Stimulated activated memory B cell treated with anti-CD40 and anti-IgM and Interleukin-4, amounts not matched to agents 10 μg/mL and 1 μg/mL and 100 μg/mL, for 72 hours (primary cell): ENCODE data around the gene EHD1.
"Not testable (repeated sequence)": the region's sequence is repeated elsewhere in the genome, so short reads cannot be mapped to it uniquely, and the experiment has no call there.

ENCODE experiments used
- ATAC-seq: fragments of 150-1000 bp; cut with Tn5 transposase; 2 replicates; pipeline ENCODE4 v1.10.0; 2021
- H3K27ac Mint-ChIP-seq: one replicate; pipeline ENCODE4 v1.8.0; 2022; ENCODE audit warnings: mild to moderate bottlenecking, mixed read lengths
- H3K27me3 Mint-ChIP-seq: one replicate; pipeline ENCODE4 v1.8.0; 2022; ENCODE audit warnings: mixed read lengths
- H3K36me3 Mint-ChIP-seq: one replicate; pipeline ENCODE4 v1.8.0; 2022; ENCODE audit warnings: mixed read lengths
- H3K4me1 Mint-ChIP-seq: one replicate; pipeline ENCODE4 v1.8.0; 2022; ENCODE audit warnings: mixed read lengths
- H3K4me3 Mint-ChIP-seq: one replicate; pipeline ENCODE4 v1.8.0; 2022; ENCODE audit warnings: mild to moderate bottlenecking, moderate library complexity, mixed read lengths
- H3K9me3 Mint-ChIP-seq: one replicate; pipeline ENCODE4 v1.8.0; 2022; ENCODE audit warnings: mixed read lengths

The EHD1 gene

GRCh38 chr11:64833198-64833502 is 45.3 kb downstream of the EHD1 start:
- H3K27ac Mint-ChIP-seq, result no peak overlapping the region
- no peaks in the 10 kb centered on the region for H3K9me3 Mint-ChIP-seq
- peaks cover 12% of the 10 kb centered on the region for H3K36me3 Mint-ChIP-seq
- no peaks in the 10 kb centered on the region for H3K27me3 Mint-ChIP-seq
- ATAC-seq, result no peak
- no peak overlapping the region for H3K4me3 Mint-ChIP-seq
- H3K4me1 Mint-ChIP-seq, result peaks cover 5% of the 10 kb centered on the region

- H3K27me3 Mint-ChIP-seq, result no peaks in the 10 kb centered on the region
- H3K27ac Mint-ChIP-seq, result no peak overlapping the region
- H3K4me3 Mint-ChIP-seq, result no peak overlapping the region
- peaks cover 5% of the 10 kb centered on the region for H3K4me1 Mint-ChIP-seq
- H3K36me3 Mint-ChIP-seq, result peaks cover 17% of the 10 kb centered on the region
- no peak for ATAC-seq
- no peaks in the 10 kb centered on the region for H3K9me3 Mint-ChIP-seq
Measured at GRCh38 chr11:64832467-64833197, 45.8 kb downstream of the EHD1 start.

- no peak overlapping the region for H3K27ac Mint-ChIP-seq
- H3K36me3 Mint-ChIP-seq, result peaks cover 23% of the 10 kb centered on the region
- no peak overlapping the region for H3K4me3 Mint-ChIP-seq
- no peaks in the 10 kb centered on the region for H3K9me3 Mint-ChIP-seq
- no peak for ATAC-seq
- no peaks in the 10 kb centered on the region for H3K27me3 Mint-ChIP-seq
- no peaks in the 10 kb centered on the region for H3K4me1 Mint-ChIP-seq
Measured at GRCh38 chr11:64831411-64831891, 47.0 kb downstream of the EHD1 start.

GRCh38 chr11:64829536-64830251 is 48.7 kb downstream of the EHD1 start:
- Mint-ChIP-seq H3K27me3 (no peaks in the 10 kb centered on the region), H3K36me3 (peaks cover 27% of the 10 kb centered on the region), H3K4me1 (no peaks in the 10 kb centered on the region), H3K4me3 (no peak overlapping the region), H3K9me3 (no peaks in the 10 kb centered on the region), H3K27ac (no peak overlapping the region)
- no peak for ATAC-seq

GRCh38 chr11:64827451-64827839 is 51.0 kb downstream of the EHD1 start:
- H3K27ac Mint-ChIP-seq, result no peak overlapping the region
- no peak overlapping the region for H3K4me3 Mint-ChIP-seq
- H3K36me3 Mint-ChIP-seq, result peaks cover 27% of the 10 kb centered on the region
- H3K9me3 Mint-ChIP-seq, result no peaks in the 10 kb centered on the region
- H3K4me1 Mint-ChIP-seq, result no peaks in the 10 kb centered on the region
- ATAC-seq, result no peak
- H3K27me3 Mint-ChIP-seq, result no peaks in the 10 kb centered on the region

- ATAC-seq, result no peak
- H3K27ac Mint-ChIP-seq, result no peak overlapping the region
- no peak overlapping the region for H3K4me3 Mint-ChIP-seq
- peaks cover 23% of the 10 kb centered on the region for H3K36me3 Mint-ChIP-seq
- H3K27me3 Mint-ChIP-seq, result no peaks in the 10 kb centered on the region
- no peaks in the 10 kb centered on the region for H3K9me3 Mint-ChIP-seq
- no peaks in the 10 kb centered on the region for H3K4me1 Mint-ChIP-seq
Measured at GRCh38 chr11:64826578-64827450, 51.6 kb downstream of the EHD1 start.

GRCh38 chr11:64826062-64826461 is 52.4 kb downstream of the EHD1 start:
- Mint-ChIP-seq H3K9me3 (no peaks in the 10 kb centered on the region), H3K36me3 (peaks cover 21% of the 10 kb centered on the region), H3K4me3 (no peak overlapping the region), H3K4me1 (no peaks in the 10 kb centered on the region), H3K27ac (no peak overlapping the region), H3K27me3 (no peaks in the 10 kb centered on the region)
- ATAC-seq, result no peak

- ATAC-seq, result no peak
- Mint-ChIP-seq H3K4me3 (no peak overlapping the region), H3K27ac (no peak overlapping the region), H3K27me3 (no peaks in the 10 kb centered on the region), H3K36me3 (peaks cover 15% of the 10 kb centered on the region), H3K4me1 (no peaks in the 10 kb centered on the region), H3K9me3 (no peaks in the 10 kb centered on the region)
Measured at GRCh38 chr11:64823568-64824119, 54.8 kb downstream of the EHD1 start.

GRCh38 chr11:64817476-64817875 is 60.9 kb downstream of the EHD1 start:
- no peaks in the 10 kb centered on the region for H3K9me3 Mint-ChIP-seq
- H3K36me3 Mint-ChIP-seq, result no peaks in the 10 kb centered on the region
- no peak overlapping the region for H3K4me3 Mint-ChIP-seq
- H3K27ac Mint-ChIP-seq, result peak overlapping the region; percentile 0
- H3K4me1 Mint-ChIP-seq, result peaks cover 16% of the 10 kb centered on the region
- ATAC-seq, result no peak
- H3K27me3 Mint-ChIP-seq, result no peaks in the 10 kb centered on the region

GRCh38 chr11:64815433-64815832 is 63.0 kb downstream of the EHD1 start:
- H3K36me3 Mint-ChIP-seq, H3K27me3 Mint-ChIP-seq, H3K4me3 Mint-ChIP-seq, H3K9me3 Mint-ChIP-seq, H3K27ac Mint-ChIP-seq, ATAC-seq: not testable (repeated sequence)
- peaks cover 22% of the 10 kb centered on the region for H3K4me1 Mint-ChIP-seq

GRCh38 chr11:64814712-64815187 is 63.7 kb downstream of the EHD1 start:
- Mint-ChIP-seq H3K9me3 (no peaks in the 10 kb centered on the region), H3K27me3 (no peaks in the 10 kb centered on the region), H3K4me3 (no peak overlapping the region), H3K4me1 (peaks cover 29% of the 10 kb centered on the region), H3K27ac (peak overlapping the region; percentile 68), H3K36me3 (no peaks in the 10 kb centered on the region)
- peak; percentile 86 for ATAC-seq

GRCh38 chr11:64813826-64814225 is 64.6 kb downstream of the EHD1 start:
- Mint-ChIP-seq H3K27me3 (no peaks in the 10 kb centered on the region), H3K4me1 (peaks cover 35% of the 10 kb centered on the region), H3K4me3 (no peak overlapping the region), H3K9me3 (no peaks in the 10 kb centered on the region), H3K36me3 (no peaks in the 10 kb centered on the region), H3K27ac (peak overlapping the region; percentile 68)
- no peak for ATAC-seq

GRCh38 chr11:64810891-64811272 is 67.5 kb downstream of the EHD1 start:
- H3K27ac Mint-ChIP-seq, result peak overlapping the region; percentile 89
- no peak for ATAC-seq
- peaks cover 44% of the 10 kb centered on the region for H3K4me1 Mint-ChIP-seq
- no peaks in the 10 kb centered on the region for H3K9me3 Mint-ChIP-seq
- H3K27me3 Mint-ChIP-seq, result no peaks in the 10 kb centered on the region
- peaks cover 22% of the 10 kb centered on the region for H3K36me3 Mint-ChIP-seq
- peak overlapping the region; percentile 98 for H3K4me3 Mint-ChIP-seq

- Mint-ChIP-seq H3K27ac (peak within 1 kb of the TSS; percentile 89), H3K27me3 (no peaks in the 10 kb centered on the region), H3K36me3 (peaks cover 27% of the 10 kb centered on the region), H3K4me1 (peaks cover 48% of the 10 kb centered on the region), H3K9me3 (no peaks in the 10 kb centered on the region), H3K4me3 (peak within 1 kb of the TSS; percentile 98)
- ATAC-seq, result peak; percentile 90
Measured at GRCh38 chr11:64810271-64810890, 68.0 kb downstream of the EHD1 start, which contains the start of gene MEN1. MEN1 (minus strand) TSS chr11:64810551; CDS start chr11:64810109, 442 bp downstream.
